ENCODE measurements around the gene EIF3CL.
A peak's percentile ranks its signal among the peaks of the same experiment; 100 is the strongest.
"Not testable (repeated sequence)": the region's sequence is repeated elsewhere in the genome, so short reads cannot be mapped to it uniquely, and the experiment has no call there.

EIF3CL gene

GRCh38 chr16:28338230-28338629, 65.4 kb downstream of the EIF3CL start:
- not testable (repeated sequence) for DNase-seq

DNA sequence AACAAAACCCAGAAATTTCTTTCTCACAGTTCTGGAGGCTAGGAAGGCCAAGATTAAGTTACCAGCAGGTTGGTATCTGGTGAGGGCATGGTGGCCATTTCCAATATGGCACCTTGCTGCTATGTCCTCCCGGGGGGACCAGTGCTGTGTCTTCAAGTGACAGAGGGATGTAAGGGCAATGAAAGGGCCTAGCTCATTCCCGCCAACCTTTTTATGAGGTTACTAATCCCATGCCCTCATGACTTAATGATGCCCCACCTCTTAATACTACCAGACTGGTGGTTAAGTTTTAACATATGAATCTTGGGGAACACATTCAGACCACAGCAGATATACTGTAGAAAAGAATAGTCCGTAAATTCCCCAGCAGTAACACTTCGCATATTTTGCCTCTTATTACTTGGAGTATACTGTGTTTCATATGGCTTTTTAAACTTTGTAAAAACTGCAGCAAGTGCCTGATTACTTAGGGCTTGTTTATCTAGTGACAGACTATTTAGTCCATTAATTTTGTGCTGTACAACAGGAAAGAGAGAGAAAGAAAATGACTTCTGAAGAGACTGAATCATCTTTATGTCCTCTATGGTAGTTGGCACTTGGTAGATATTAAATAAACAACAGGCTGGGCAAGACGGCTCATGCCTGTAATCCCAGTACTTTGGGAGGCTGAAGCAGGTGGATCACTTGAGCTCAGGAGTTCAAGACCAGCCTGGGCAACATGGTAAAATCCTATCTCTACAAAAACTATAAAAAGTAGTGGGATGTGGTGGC, 66.5 kb downstream of the EIF3CL start:
- not testable (repeated sequence) for DNase-seq

DNA sequence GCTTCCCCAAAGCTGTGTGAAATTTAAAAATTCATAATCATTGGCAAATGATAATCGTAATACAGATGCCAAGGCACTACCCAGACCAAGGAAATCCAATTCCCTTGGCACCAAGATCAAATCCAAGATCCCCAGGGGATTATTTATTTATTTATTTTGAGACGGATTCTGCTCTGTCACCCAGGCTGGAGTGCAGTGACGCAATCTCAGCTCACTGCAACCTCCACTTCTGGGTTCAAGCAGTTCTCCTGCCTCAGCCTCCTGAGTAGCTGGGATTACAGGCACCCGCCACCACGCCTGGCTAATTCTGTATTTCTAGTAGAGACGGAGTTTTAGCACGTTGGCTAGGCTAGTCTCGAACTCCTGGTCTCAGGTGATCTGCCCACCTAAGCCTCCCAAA, 68.0 kb downstream of the EIF3CL start:
- not testable (repeated sequence) for DNase-seq

GRCh38 chr16:28332632-28333031, 71.0 kb downstream of the EIF3CL start:
- not testable (repeated sequence) for DNase-seq

- DNase-seq: not testable (repeated sequence)
These were observed 72.7 kb downstream of the EIF3CL start for GRCh38 chr16:28330981-28331380.

GRCh38 chr16:28330232-28330631, 73.4 kb downstream of the EIF3CL start:
- peak; percentile 26 for DNase-seq
